Measurements from ENCODE around the gene CDA. TPM values are rescaled to one million over a fixed set of nuclear protein-coding genes. Genes with fewer than 3 reads are reported as not detected.

Gene CDA
- total and polyA plus RNA-seq, 2 of the 8 experiments (the other 6 are each of a cell fraction or from before 2014, with no cell fraction given) = 4.4 to 11.3 TPM

GRCh38 chr1:20661207-20662109 is 72.6 kb downstream of the CDA start, which contains the start of gene DDOST (continued):
- peak in 1 of 2 experiments; percentile 14; a peak in 1 of 4 replicates for TF ChIP-seq RAD21 (IDR thresholded peaks at IDR 0.05 in 1 of 2, conservative IDR thresholded peaks at IDR 0.05 in 1 of 2; ENCODE audit: low read depth in 2 of 2, low read length in 2 of 2)
- TF ChIP-seq TCF12 (IDR thresholded peaks at IDR 0.05; ENCODE audit: low read depth, low read length) = no peak
- TF ChIP-seq POU5F1 (IDR thresholded peaks at IDR 0.05; ENCODE audit: low read depth, low read length) = no peak
- TF ChIP-seq SIRT6 (IDR thresholded peaks at IDR 0.05; ENCODE audit: low read length) = no peak
- TF ChIP-seq ATF2 (IDR thresholded peaks at IDR 0.05; ENCODE audit: low read length) = no peak

All from H1 (cell line).